Adrenal gland (tissue), 5 donors: ENCODE results near the gene FKRP.

Experiments used
- POLR2A ChIP-seq, 2 donors: fragments of 450-650 bp; IDR thresholded peaks; one replicate each; pipeline ENCODE4 v1.6.1; 2017; ENCODE audit warnings: antibody characterized with exemption in 2 of 2, mild to moderate bottlenecking in 2 of 2, moderate library complexity in 1 of 2
- TF ChIP-seq, protein P1 (sequence below), 6 experiments: fragments of 450-650 bp in 4 of 6; fragments of 200-600 bp in 2 of 6; sonication (generic) in 1 of 6; IDR thresholded peaks; 1 replicate in 5 of 6; 2 replicates in 1 of 6; pipeline versions ENCODE4 v1.5.1 to v1.8.0; 2016 to 2021; ENCODE audit warnings: antibody characterized with exemption in 6 of 6, mild to moderate bottlenecking in 2 of 6, moderate library complexity in 1 of 6
- donor health status: DM: no; HTN: no; CAD: no.

DNA sequence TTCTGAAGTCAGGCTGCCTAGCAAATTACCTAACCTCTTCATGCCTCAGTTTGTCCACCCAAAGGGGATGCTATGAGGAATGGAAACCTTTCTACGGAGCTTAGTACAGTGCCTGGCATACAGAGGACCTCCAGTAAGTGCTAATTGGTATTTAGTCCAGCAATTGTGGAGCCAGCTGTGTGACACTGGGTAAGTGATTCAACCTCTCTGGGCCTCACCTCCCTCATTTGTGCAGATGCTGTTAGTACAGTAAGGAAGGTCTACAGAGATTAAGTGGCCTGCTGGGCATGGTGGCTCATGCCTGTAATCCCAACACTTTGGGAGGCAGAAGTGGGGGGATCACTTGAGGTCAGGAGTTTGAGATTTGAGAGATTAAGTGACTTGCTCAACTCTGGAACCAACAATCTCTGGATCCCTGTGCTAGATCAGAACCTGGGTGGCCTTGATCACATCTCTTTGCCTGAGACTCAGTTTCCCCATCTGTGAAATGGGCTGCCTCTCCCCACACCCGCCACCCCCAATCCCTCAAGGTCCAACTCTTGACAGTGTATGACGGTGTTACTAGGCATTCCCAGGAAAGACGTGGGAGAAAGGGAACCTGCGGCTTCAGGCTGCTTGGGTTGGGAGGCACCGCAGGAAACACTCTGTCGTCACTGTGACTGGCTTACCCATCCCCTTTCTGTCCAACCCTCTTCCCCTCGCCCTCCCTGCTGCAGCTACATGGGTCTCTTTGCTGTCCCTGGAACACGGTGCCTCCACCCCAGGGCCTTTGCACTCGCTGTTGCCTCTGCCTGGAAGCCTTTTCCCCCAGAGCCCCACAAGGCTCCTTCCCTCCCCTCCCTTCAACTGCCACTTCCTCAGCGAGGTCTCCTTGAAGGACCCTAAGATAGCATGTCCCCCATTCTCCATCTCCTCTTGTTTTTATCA is 47.2 kb upstream of the FKRP start:
- TF ChIP-seq POLR2A (IDR thresholded peaks at IDR 0.05), result no peak
- TF ChIP-seq, protein P1, sequence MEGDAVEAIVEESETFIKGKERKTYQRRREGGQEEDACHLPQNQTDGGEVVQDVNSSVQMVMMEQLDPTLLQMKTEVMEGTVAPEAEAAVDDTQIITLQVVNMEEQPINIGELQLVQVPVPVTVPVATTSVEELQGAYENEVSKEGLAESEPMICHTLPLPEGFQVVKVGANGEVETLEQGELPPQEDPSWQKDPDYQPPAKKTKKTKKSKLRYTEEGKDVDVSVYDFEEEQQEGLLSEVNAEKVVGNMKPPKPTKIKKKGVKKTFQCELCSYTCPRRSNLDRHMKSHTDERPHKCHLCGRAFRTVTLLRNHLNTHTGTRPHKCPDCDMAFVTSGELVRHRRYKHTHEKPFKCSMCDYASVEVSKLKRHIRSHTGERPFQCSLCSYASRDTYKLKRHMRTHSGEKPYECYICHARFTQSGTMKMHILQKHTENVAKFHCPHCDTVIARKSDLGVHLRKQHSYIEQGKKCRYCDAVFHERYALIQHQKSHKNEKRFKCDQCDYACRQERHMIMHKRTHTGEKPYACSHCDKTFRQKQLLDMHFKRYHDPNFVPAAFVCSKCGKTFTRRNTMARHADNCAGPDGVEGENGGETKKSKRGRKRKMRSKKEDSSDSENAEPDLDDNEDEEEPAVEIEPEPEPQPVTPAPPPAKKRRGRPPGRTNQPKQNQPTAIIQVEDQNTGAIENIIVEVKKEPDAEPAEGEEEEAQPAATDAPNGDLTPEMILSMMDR (IDR thresholded peaks at IDR 0.05), result no peak
